ENCODE data around the gene FJX1.
"Not testable (repeated sequence)": the region's sequence is repeated elsewhere in the genome, so short reads cannot be mapped to it uniquely, and the experiment has no call there.

FJX1 gene

GRCh38 chr11:35650006-35650405, 31.7 kb downstream of the FJX1 start:
- Histone ChIP-seq H3K9me3 (ENCODE audit: low read length) (no peaks in the 10 kb centered on the region), H3K27me3 (ENCODE audit: insufficient read depth, low read length) (no peaks in the 10 kb centered on the region), H2AFZ (ENCODE audit: low read length) (no peak overlapping the region), H3K79me2 (ENCODE audit: insufficient read depth, low read length) (no peaks in the 10 kb centered on the region), H3K27ac (ENCODE audit: low read depth, low read length, poor library complexity, severe bottlenecking) (no peak overlapping the region), H3K4me2 (ENCODE audit: low read length) (no peak overlapping the region), H3K4me3 (ENCODE audit: low read depth, low read length, poor library complexity, severe bottlenecking) (no peak overlapping the region), H3K4me1 (ENCODE audit: insufficient read depth, low read length, severe bottlenecking) (no peaks in the 10 kb centered on the region), H3K36me3 (ENCODE audit: insufficient read depth, low read length) (no peaks in the 10 kb centered on the region), H3F3A (ENCODE audit: insufficient read depth, low read length) (no peaks in the 10 kb centered on the region), H4K20me1 (ENCODE audit: insufficient read depth, low read length) (no peaks in the 10 kb centered on the region), H3K9me2 (ENCODE audit: low read depth, low read length) (no peaks in the 10 kb centered on the region), H3K9ac (ENCODE audit: low read length) (no peak overlapping the region)
- TF ChIP-seq, protein P1, sequence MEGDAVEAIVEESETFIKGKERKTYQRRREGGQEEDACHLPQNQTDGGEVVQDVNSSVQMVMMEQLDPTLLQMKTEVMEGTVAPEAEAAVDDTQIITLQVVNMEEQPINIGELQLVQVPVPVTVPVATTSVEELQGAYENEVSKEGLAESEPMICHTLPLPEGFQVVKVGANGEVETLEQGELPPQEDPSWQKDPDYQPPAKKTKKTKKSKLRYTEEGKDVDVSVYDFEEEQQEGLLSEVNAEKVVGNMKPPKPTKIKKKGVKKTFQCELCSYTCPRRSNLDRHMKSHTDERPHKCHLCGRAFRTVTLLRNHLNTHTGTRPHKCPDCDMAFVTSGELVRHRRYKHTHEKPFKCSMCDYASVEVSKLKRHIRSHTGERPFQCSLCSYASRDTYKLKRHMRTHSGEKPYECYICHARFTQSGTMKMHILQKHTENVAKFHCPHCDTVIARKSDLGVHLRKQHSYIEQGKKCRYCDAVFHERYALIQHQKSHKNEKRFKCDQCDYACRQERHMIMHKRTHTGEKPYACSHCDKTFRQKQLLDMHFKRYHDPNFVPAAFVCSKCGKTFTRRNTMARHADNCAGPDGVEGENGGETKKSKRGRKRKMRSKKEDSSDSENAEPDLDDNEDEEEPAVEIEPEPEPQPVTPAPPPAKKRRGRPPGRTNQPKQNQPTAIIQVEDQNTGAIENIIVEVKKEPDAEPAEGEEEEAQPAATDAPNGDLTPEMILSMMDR (IDR thresholded peaks at IDR 0.05; ENCODE audit: low read length): no peak
- TF ChIP-seq EZH2 (IDR thresholded peaks at IDR 0.05; ENCODE audit: borderline replicate concordance, low read length): no peak

- H3K79me2 ChIP-seq (ENCODE audit: insufficient read depth, low read length): no peaks in the 10 kb centered on the region
- no peaks in the 10 kb centered on the region for H3K4me1 ChIP-seq (ENCODE audit: insufficient read depth, low read length, severe bottlenecking)
- H3F3A ChIP-seq (ENCODE audit: insufficient read depth, low read length): no peaks in the 10 kb centered on the region
- H4K20me1 ChIP-seq (ENCODE audit: insufficient read depth, low read length): no peaks in the 10 kb centered on the region
- H3K36me3 ChIP-seq (ENCODE audit: insufficient read depth, low read length): no peaks in the 10 kb centered on the region
- H3K4me2 ChIP-seq (ENCODE audit: low read length): no peak overlapping the region
- H3K9me2 ChIP-seq (ENCODE audit: low read depth, low read length): no peaks in the 10 kb centered on the region
- H3K27me3 ChIP-seq (ENCODE audit: insufficient read depth, low read length): no peaks in the 10 kb centered on the region
- H3K9me3 ChIP-seq (ENCODE audit: low read length): no peaks in the 10 kb centered on the region
- no peak overlapping the region for H2AFZ ChIP-seq (ENCODE audit: low read length)
- no peak overlapping the region for H3K27ac ChIP-seq (ENCODE audit: low read depth, low read length, poor library complexity, severe bottlenecking)
- H3K9ac ChIP-seq (ENCODE audit: low read length): no peak overlapping the region
- TF ChIP-seq EZH2 (IDR thresholded peaks at IDR 0.05; ENCODE audit: borderline replicate concordance, low read length): no peak
- TF ChIP-seq, protein P1 (IDR thresholded peaks at IDR 0.05; ENCODE audit: low read length): no peak
- no peak overlapping the region for H3K4me3 ChIP-seq (ENCODE audit: low read depth, low read length, poor library complexity, severe bottlenecking)
These were observed 32.2 kb downstream of the FJX1 start for GRCh38 chr11:35650467-35650866.

DNA sequence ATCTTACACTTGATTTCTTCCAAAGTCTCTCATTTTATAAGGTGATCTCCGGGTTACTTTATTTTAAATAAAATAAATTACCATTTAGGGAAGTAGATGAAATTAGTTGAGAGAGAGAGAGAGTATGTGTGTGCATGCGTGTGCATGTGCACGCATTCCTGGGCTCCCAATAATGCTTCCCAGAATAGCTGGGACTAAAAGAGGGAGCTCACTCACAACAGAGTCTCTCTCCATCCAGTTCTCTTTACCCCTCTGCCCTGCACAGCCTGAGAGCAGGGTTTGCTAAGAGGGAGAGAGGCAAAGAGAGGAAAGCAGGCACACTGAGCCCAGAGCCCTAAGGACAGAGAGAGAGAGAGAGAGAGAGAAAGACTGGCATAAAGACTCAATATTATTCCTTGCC, 33.0 kb downstream of the FJX1 start:
- Histone ChIP-seq H3K9me3 (ENCODE audit: low read length) (no peaks in the 10 kb centered on the region), H3F3A (ENCODE audit: insufficient read depth, low read length) (no peaks in the 10 kb centered on the region), H3K4me2 (ENCODE audit: low read length) (no peak overlapping the region), H4K20me1 (ENCODE audit: insufficient read depth, low read length) (no peaks in the 10 kb centered on the region), H3K4me1 (ENCODE audit: insufficient read depth, low read length, severe bottlenecking) (no peaks in the 10 kb centered on the region), H3K9me2 (ENCODE audit: low read depth, low read length) (no peaks in the 10 kb centered on the region), H2AFZ (ENCODE audit: low read length) (no peak overlapping the region), H3K36me3 (ENCODE audit: insufficient read depth, low read length) (no peaks in the 10 kb centered on the region), H3K9ac (ENCODE audit: low read length) (no peak overlapping the region), H3K27ac (ENCODE audit: low read depth, low read length, poor library complexity, severe bottlenecking) (no peak overlapping the region), H3K79me2 (ENCODE audit: insufficient read depth, low read length) (no peaks in the 10 kb centered on the region), H3K27me3 (ENCODE audit: insufficient read depth, low read length) (no peaks in the 10 kb centered on the region), H3K4me3 (ENCODE audit: low read depth, low read length, poor library complexity, severe bottlenecking) (no peak overlapping the region)
- TF ChIP-seq, protein P1 (IDR thresholded peaks at IDR 0.05; ENCODE audit: low read length): no peak
- no peak for TF ChIP-seq EZH2 (IDR thresholded peaks at IDR 0.05; ENCODE audit: borderline replicate concordance, low read length)

GRCh38 chr11:35652786-35653185, 34.5 kb downstream of the FJX1 start:
- not testable (repeated sequence) for H3K9me2 ChIP-seq (ENCODE audit: low read depth, low read length); H3K9me3 ChIP-seq (ENCODE audit: low read length); H2AFZ ChIP-seq (ENCODE audit: low read length); H3K79me2 ChIP-seq (ENCODE audit: insufficient read depth, low read length); H3K4me3 ChIP-seq (ENCODE audit: low read depth, low read length, poor library complexity, severe bottlenecking); H4K20me1 ChIP-seq (ENCODE audit: insufficient read depth, low read length); H3K4me1 ChIP-seq (ENCODE audit: insufficient read depth, low read length, severe bottlenecking); H3K4me2 ChIP-seq (ENCODE audit: low read length); H3F3A ChIP-seq (ENCODE audit: insufficient read depth, low read length); H3K27ac ChIP-seq (ENCODE audit: low read depth, low read length, poor library complexity, severe bottlenecking); H3K27me3 ChIP-seq (ENCODE audit: insufficient read depth, low read length); H3K9ac ChIP-seq (ENCODE audit: low read length); H3K36me3 ChIP-seq (ENCODE audit: insufficient read depth, low read length)
